HepG2 (cell line): Measurements from ENCODE around the gene SYNC. TPM values are rescaled to one million over a fixed set of nuclear protein-coding genes. Genes with fewer than 3 reads are reported as not detected.

Experiments used
- ATAD3A ChIP-seq: sonication (generic); formaldehyde crosslinking; IDR thresholded peaks from 2 replicates; pipeline ENCODE4 v1.4.0; 2020; ENCODE audit warnings: missing genetic modification reagents
- DDIT3 ChIP-seq: sonication (generic); formaldehyde crosslinking; IDR thresholded peaks from 2 replicates; pipeline ENCODE4 v1.4.0; 2020; ENCODE audit warnings: mild to moderate bottlenecking, missing genetic modification reagents
- ELF4 ChIP-seq: sonication (generic); formaldehyde crosslinking; IDR thresholded peaks from 2 replicates; pipeline ENCODE4 v1.5.0; 2020; ENCODE audit warnings: missing genetic modification reagents, mild to moderate bottlenecking, moderate library complexity, borderline replicate concordance
- GMEB2 ChIP-seq: IDR thresholded peaks from 2 replicates; pipeline ENCODE4 v1.6.1; 2016; ENCODE audit warnings: missing biosample characterization, missing genetic modification reagents, low read depth
- HHEX ChIP-seq: IDR thresholded peaks from 2 replicates; pipeline ENCODE4 v1.6.1; 2016; ENCODE audit warnings: control low read depth
- HNF1B ChIP-seq: sonication (generic); formaldehyde crosslinking; IDR thresholded peaks from 2 replicates; pipeline ENCODE4 v1.5.1; 2020; ENCODE audit warnings: mild to moderate bottlenecking, moderate library complexity, missing genetic modification reagents
- HNF4G ChIP-seq, 2 experiments: sonication (generic) in 1 of 2; formaldehyde crosslinking in 1 of 2; IDR thresholded peaks; 2 replicates each; pipeline versions ENCODE4 v1.4.0 to v1.6.1; 2011 to 2020; ENCODE audit warnings: borderline replicate concordance in 2 of 2, low read depth in 2 of 2, mild to moderate bottlenecking in 2 of 2, low read length in 1 of 2, missing genetic modification reagents in 1 of 2, moderate library complexity in 1 of 2
- HOXA3 ChIP-seq: sonication (generic); formaldehyde crosslinking; IDR thresholded peaks from 2 replicates; pipeline ENCODE4 v1.5.0; 2020; ENCODE audit warnings: missing genetic modification reagents
- RNF2 ChIP-seq: fragments of 450-650 bp; conservative IDR thresholded peaks from 2 replicates; pipeline ENCODE4 v1.6.1; 2016; ENCODE audit warnings: low read depth
- SOX13 ChIP-seq, 3 experiments: fragments of 450-650 bp in 1 of 3; sonication (generic) in 1 of 3; formaldehyde crosslinking in 1 of 3; IDR thresholded peaks in 2 of 3; conservative IDR thresholded peaks in 1 of 3; 2 replicates each; pipeline versions ENCODE4 v1.5.0 to v1.6.1; 2016 to 2020; ENCODE audit warnings: antibody characterized with exemption in 1 of 3, mild to moderate bottlenecking in 1 of 3, missing compliant biosample characterization in 1 of 3, missing genetic modification reagents in 1 of 3, moderate library complexity in 1 of 3
- SRSF4 ChIP-seq: fragments of 200-400 bp; formaldehyde crosslinking; IDR thresholded peaks from one replicate; pipeline ENCODE4 v1.6.1; 2018; ENCODE audit warnings: mild to moderate bottlenecking, low read depth, low read length, moderate library complexity; ENCODE audit not compliant: poor library complexity, severe bottlenecking
- TSC22D2 ChIP-seq: sonication (generic); formaldehyde crosslinking; IDR thresholded peaks from 2 replicates; pipeline ENCODE4 v1.5.1; 2020; ENCODE audit warnings: missing genetic modification reagents, mild to moderate bottlenecking, borderline replicate concordance
- ZFAT ChIP-seq: sonication (generic); formaldehyde crosslinking; conservative IDR thresholded peaks from 2 replicates; pipeline ENCODE4 v1.8.1; 2023; ENCODE audit warnings: missing genetic modification reagents, inconsistent platforms
- ZMAT3 ChIP-seq: sonication (generic); formaldehyde crosslinking; conservative IDR thresholded peaks from 2 replicates; pipeline ENCODE4 v1.7.0; 2021; ENCODE audit warnings: missing genetic modification reagents
- ZNF10 ChIP-seq: sonication (generic); formaldehyde crosslinking; IDR thresholded peaks from 2 replicates; pipeline ENCODE4 v1.4.0; 2020; ENCODE audit warnings: mild to moderate bottlenecking, low read depth, missing genetic modification reagents, borderline replicate concordance
- ZNF234 ChIP-seq: sonication (generic); formaldehyde crosslinking; conservative IDR thresholded peaks from 2 replicates; pipeline ENCODE4 v1.5.1; 2020; ENCODE audit warnings: mild to moderate bottlenecking, missing genetic modification reagents
- ZNF382 ChIP-seq: sonication (generic); formaldehyde crosslinking; IDR thresholded peaks from 2 replicates; pipeline ENCODE4 v1.5.0; 2020; ENCODE audit warnings: missing genetic modification reagents, mild to moderate bottlenecking, borderline replicate concordance
- ZNF609 ChIP-seq: sonication (generic); formaldehyde crosslinking; IDR thresholded peaks from 2 replicates; pipeline ENCODE4 v1.4.0; 2020; ENCODE audit warnings: mild to moderate bottlenecking, missing genetic modification reagents, borderline replicate concordance
- ZSCAN22 ChIP-seq: sonication (generic); formaldehyde crosslinking; IDR thresholded peaks from 2 replicates; pipeline ENCODE4 v1.4.0; 2020; ENCODE audit warnings: mild to moderate bottlenecking, missing genetic modification reagents
- polyA plus RNA-seq, 8 experiments: library from polyadenylated mRNA; depleted of rRNA in 3 of 8; stranded (reverse) in 7 of 8; unstranded in 1 of 8; fragments of >200 nt; fragmentation: Illumina TruSeq in 4 of 8; extraction: Trizol in 4 of 8; gene quantifications; 2 replicates each; pipeline versions ENCODE4 v1.2.1 to v1.2.3, GENCODE V29; 2011 to 2016; ENCODE audit warnings: low read depth in 4 of 8, missing spikeins in 1 of 8, mixed read lengths in 1 of 8; ENCODE audit not compliant: insufficient read depth in 1 of 8
- total RNA-seq, 5 experiments: library from RNA; depleted of rRNA; stranded (reverse); fragments of >200 nt; fragmentation: Illumina TruSeq; extraction: Trizol; gene quantifications; 2 replicates each; pipeline ENCODE4 v1.2.3, GENCODE V29; 2016; ENCODE audit warnings: low read depth in 1 of 5

The SYNC gene
- total and polyA plus RNA-seq, 2 of the 13 experiments (the other 11 are each of a cell fraction or from before 2014, with no cell fraction given) = 2.4 to 5.4 TPM

- TF ChIP-seq ZNF609 = peak; percentile 57; the same call in 1 of the 2 replicates
- peak; percentile 51; the same call in 1 of the 2 replicates for TF ChIP-seq ELF4
- TF ChIP-seq ZSCAN22 (CRISPR knock-in tag) = peak; percentile 62; the same call in 1 of the 2 replicates
- peak; percentile 92 for TF ChIP-seq ZMAT3 (CRISPR knock-in tag)
- TF ChIP-seq SRSF4 = no peak
- TF ChIP-seq HNF1B (CRISPR knock-in tag) = no peak
- peak; percentile 88; the same call in 1 of the 2 replicates for TF ChIP-seq ZNF234 (CRISPR knock-in tag)
- TF ChIP-seq HHEX (CRISPR knock-in tag) = no peak
- no peak for TF ChIP-seq ZNF382
- TF ChIP-seq GMEB2 = peak; percentile 59; the same call in 1 of the 2 replicates
- TF ChIP-seq RNF2 = peak; percentile 96
- TF ChIP-seq HOXA3 (CRISPR knock-in tag) = peak; percentile 94
- no peak; the same call in 1 of the 2 replicates for TF ChIP-seq TSC22D2 (CRISPR knock-in tag)
- no peak for TF ChIP-seq SOX13 (IDR thresholded peaks at IDR 0.05)
- TF ChIP-seq SOX13 (CRISPR knock-in tag; conservative IDR thresholded peaks at IDR 0.05 in 1 of 2, IDR thresholded peaks at IDR 0.05 in 1 of 2) = peak in 1 of 2 experiments; percentile 73; a peak in 2 of 4 replicates
- no peak for TF ChIP-seq ZNF10 (CRISPR knock-in tag)
- no peak for TF ChIP-seq DDIT3
- no peak for TF ChIP-seq HNF4G (IDR thresholded peaks at IDR 0.05; ENCODE audit: borderline replicate concordance, low read depth, low read length)
- TF ChIP-seq HNF4G (CRISPR knock-in tag; IDR thresholded peaks at IDR 0.05; ENCODE audit: borderline replicate concordance, low read depth) = no peak
- TF ChIP-seq ATAD3A (CRISPR knock-in tag) = no peak
- 0 out of 2 replicates have a peak, but pooled peaks have one; percentile 8 for TF ChIP-seq ZFAT (CRISPR knock-in tag)
Observed at GRCh38 chr1:32650752-32651460, 51.7 kb downstream of the SYNC start, which contains the start of gene RBBP4 (continued).
